Breast epithelium (tissue), 4 donors: ENCODE measurements around the gene APRT. TPM values are rescaled to one million over a fixed set of nuclear protein-coding genes. Genes with fewer than 3 reads are reported as not detected.
"Not testable (repeated sequence)": the region's sequence is repeated elsewhere in the genome, so short reads cannot be mapped to it uniquely, and the experiment has no call there.

Experiments used
- DNase-seq, 2 donors: peaks; one replicate each; pipeline ENCODE4 v3.0.0-alpha.2; 2019; ENCODE audit warnings: low spot score in 2 of 2
- H3K27ac ChIP-seq, 2 donors: fragments of 200-600 bp; sonication (generic) in 1 of 2; one replicate each; pipeline ENCODE4 v1.5.1; 2016 to 2019; ENCODE audit warnings: mild to moderate bottlenecking in 1 of 2
- H3K27me3 ChIP-seq, 2 donors: fragments of 200-600 bp; sonication (generic) in 1 of 2; one replicate each; pipeline versions ENCODE4 v1.5.1 to v1.6.0; 2017 to 2019; ENCODE audit warnings: control low read depth in 1 of 2, mild to moderate bottlenecking in 1 of 2
- H3K36me3 ChIP-seq: fragments of 200-600 bp; one replicate; pipeline ENCODE4 v1.5.1; 2019
- H3K4me1 ChIP-seq, 2 donors: fragments of 200-600 bp; sonication (generic); one replicate each; pipeline ENCODE4 v1.5.1; 2016 to 2019; ENCODE audit warnings: control low read depth in 1 of 2
- H3K4me3 ChIP-seq, 3 donors: fragments of 200-600 bp; sonication (generic); 1 replicate in 2 of 3; 2 replicates in 1 of 3; pipeline ENCODE4 v1.5.1; 2016 to 2019; ENCODE audit warnings: mild to moderate bottlenecking in 3 of 3, moderate library complexity in 2 of 3
- H3K9me3 ChIP-seq, 2 donors: fragments of 200-600 bp; sonication (generic) in 1 of 2; one replicate each; pipeline ENCODE4 v1.5.1; 2016 to 2019; ENCODE audit warnings: control low read depth in 1 of 2
- POLR2A ChIP-seq: fragments of 450-650 bp; IDR thresholded peaks from one replicate; pipeline ENCODE4 v1.6.1; 2016; ENCODE audit warnings: antibody characterized with exemption, mild to moderate bottlenecking, moderate library complexity
- POLR2AphosphoS5 ChIP-seq, 3 donors: sonication (generic); formaldehyde crosslinking; IDR thresholded peaks; one replicate each; pipeline ENCODE4 v1.6.1; 2017; ENCODE audit warnings: antibody characterized with exemption in 3 of 3
- intact Hi-C: fragments of 100-400 bp; cut with DNase I; formaldehyde crosslinking; loops from one replicate; pipeline ENCODE4 v1.15.1; 2023; ENCODE audit warnings: low total_unique reads
- total RNA-seq, 3 donors: library from RNA; depleted of rRNA; stranded (reverse); fragments of >200 nt; gene quantifications; one replicate each; pipeline ENCODE4 v1.1.0, GENCODE V29; 2016
- TF ChIP-seq, protein P1 (sequence below), 3 donors: fragments of 450-650 bp; IDR thresholded peaks; one replicate each; pipeline ENCODE4 v1.5.1; 2016 to 2017; ENCODE audit warnings: antibody characterized with exemption in 3 of 3, mild to moderate bottlenecking in 3 of 3, moderate library complexity in 3 of 3

Gene APRT
- total RNA-seq, 3 donors from 2014 or later = 93.8 to 152 (median 126) TPM

GRCh38 chr16:88773812-88774291 lies 37.9 kb downstream of the APRT start:
- intact Hi-C loops = no loop called here
- Histone ChIP-seq H3K4me3 (no peak overlapping the region), H3K27ac (peak overlapping the region; percentile 60 to 63), H3K4me1 (peaks cover 21 to 46% of the 10 kb centered on the region in 2 donors), H3K9me3 (no peaks in the 10 kb centered on the region), H3K27me3 (no peaks in the 10 kb centered on the region), H3K36me3 (no peaks in the 10 kb centered on the region)
- DNase-seq = no peak
- TF ChIP-seq POLR2A (no peak), POLR2AphosphoS5 (IDR thresholded peaks at IDR 0.05) (no peak)
- TF ChIP-seq, protein P1, sequence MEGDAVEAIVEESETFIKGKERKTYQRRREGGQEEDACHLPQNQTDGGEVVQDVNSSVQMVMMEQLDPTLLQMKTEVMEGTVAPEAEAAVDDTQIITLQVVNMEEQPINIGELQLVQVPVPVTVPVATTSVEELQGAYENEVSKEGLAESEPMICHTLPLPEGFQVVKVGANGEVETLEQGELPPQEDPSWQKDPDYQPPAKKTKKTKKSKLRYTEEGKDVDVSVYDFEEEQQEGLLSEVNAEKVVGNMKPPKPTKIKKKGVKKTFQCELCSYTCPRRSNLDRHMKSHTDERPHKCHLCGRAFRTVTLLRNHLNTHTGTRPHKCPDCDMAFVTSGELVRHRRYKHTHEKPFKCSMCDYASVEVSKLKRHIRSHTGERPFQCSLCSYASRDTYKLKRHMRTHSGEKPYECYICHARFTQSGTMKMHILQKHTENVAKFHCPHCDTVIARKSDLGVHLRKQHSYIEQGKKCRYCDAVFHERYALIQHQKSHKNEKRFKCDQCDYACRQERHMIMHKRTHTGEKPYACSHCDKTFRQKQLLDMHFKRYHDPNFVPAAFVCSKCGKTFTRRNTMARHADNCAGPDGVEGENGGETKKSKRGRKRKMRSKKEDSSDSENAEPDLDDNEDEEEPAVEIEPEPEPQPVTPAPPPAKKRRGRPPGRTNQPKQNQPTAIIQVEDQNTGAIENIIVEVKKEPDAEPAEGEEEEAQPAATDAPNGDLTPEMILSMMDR (IDR thresholded peaks at IDR 0.05) = no peak

- Histone ChIP-seq H3K4me1 (peaks cover 26 to 52% of the 10 kb centered on the region in 2 donors), H3K4me3 (peak overlapping the region in 1 of 3 donors; percentile 28), H3K27ac (peak overlapping the region; percentile 60 to 63), H3K36me3 (no peaks in the 10 kb centered on the region), H3K9me3 (no peaks in the 10 kb centered on the region), H3K27me3 (no peaks in the 10 kb centered on the region)
- peak in 2 of 3 donors; percentile 33 to 45 for TF ChIP-seq POLR2AphosphoS5 (IDR thresholded peaks at IDR 0.05)
- TF ChIP-seq, protein P1 (IDR thresholded peaks at IDR 0.05) = no peak
- intact Hi-C loops = no loop called here
- peak in 1 of 2 donors; percentile 55 for DNase-seq
Observed at GRCh38 chr16:88772871-88773811, 38.6 kb downstream of the APRT start.

DNA sequence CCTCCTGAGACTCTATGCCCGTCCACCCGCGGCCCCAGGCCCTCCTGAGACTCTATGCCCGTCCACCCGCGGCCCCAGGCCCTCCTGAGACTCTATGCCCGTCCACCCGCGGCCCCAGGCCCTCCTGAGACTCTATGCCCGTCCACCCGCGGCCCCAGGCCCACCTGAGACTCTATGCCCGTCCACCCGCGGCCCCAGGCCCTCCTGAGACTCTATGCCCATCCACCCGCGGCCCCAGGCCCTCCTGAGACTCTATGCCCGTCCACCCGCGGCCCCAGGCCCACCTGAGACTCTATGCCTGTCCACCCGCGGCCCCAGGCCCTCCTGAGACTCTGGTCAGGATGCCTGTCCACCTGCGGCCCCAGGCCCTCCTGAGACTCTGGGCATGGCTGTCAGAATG lies 39.9 kb downstream of the APRT start:
- Histone ChIP-seq H3K27ac (peak overlapping the region; percentile 60 to 93), H3K4me1 (peaks cover 33 to 52% of the 10 kb centered on the region in 2 donors)
- H3K4me3 ChIP-seq, H3K36me3 ChIP-seq, H3K27me3 ChIP-seq, intact Hi-C loops, H3K9me3 ChIP-seq, DNase-seq: not testable (repeated sequence)

- H3K9me3 ChIP-seq = no peaks in the 10 kb centered on the region
Observed at GRCh38 chr16:88771294-88771772, 40.4 kb downstream of the APRT start.

GRCh38 chr16:88770461-88771293 lies 41.1 kb downstream of the APRT start:
- peaks cover 33 to 56% of the 10 kb centered on the region in 2 donors for H3K4me1 ChIP-seq
- H3K4me3 ChIP-seq = peak overlapping the region in 2 of 3 donors; percentile 34 to 58
- no peaks in the 10 kb centered on the region for H3K9me3 ChIP-seq
- intact Hi-C loops = no loop called here
- peak in 1 of 2 donors; percentile 74 for DNase-seq
- no peaks in the 10 kb centered on the region for H3K36me3 ChIP-seq
- no peaks in the 10 kb centered on the region for H3K27me3 ChIP-seq
- H3K27ac ChIP-seq = peak overlapping the region; percentile 90 to 93
- TF ChIP-seq POLR2AphosphoS5 (IDR thresholded peaks at IDR 0.05) = peak in 1 of 3 donors; percentile 26
- TF ChIP-seq POLR2A = no peak

More at GRCh38 chr16:88771294-88771772, 40.4 kb downstream of the APRT start:
- Histone ChIP-seq H3K36me3 (no peaks in the 10 kb centered on the region), H3K4me3 (peak overlapping the region in 2 of 3 donors; percentile 34 to 58), H3K4me1 (peaks cover 33 to 52% of the 10 kb centered on the region in 2 donors), H3K27me3 (no peaks in the 10 kb centered on the region), H3K27ac (peak overlapping the region; percentile 90 to 93)
- intact Hi-C loops = no loop called here
- TF ChIP-seq, protein P1 (IDR thresholded peaks at IDR 0.05) = no peak
- no peak for TF ChIP-seq POLR2AphosphoS5 (IDR thresholded peaks at IDR 0.05)
- TF ChIP-seq POLR2A = no peak
- no peak for DNase-seq
